Heart left ventricle (tissue), 13 donors: ENCODE results near the gene KSR2.

Experiments used
- POLR2A ChIP-seq, 2 donors: fragments of 450-650 bp; IDR thresholded peaks; one replicate each; pipeline ENCODE4 v1.6.1; 2017; ENCODE audit warnings: antibody characterized with exemption in 2 of 2, mild to moderate bottlenecking in 2 of 2, moderate library complexity in 2 of 2
- TF ChIP-seq, protein P1 (sequence below), 12 donors: fragments of 200-600 bp; sonication (generic) in 4 of 12; IDR thresholded peaks; one replicate each; pipeline versions ENCODE4 v1.5.0 to v1.8.0; 2018 to 2022; ENCODE audit warnings: antibody characterized with exemption in 12 of 12, mild to moderate bottlenecking in 5 of 12
- donor health status: ischemic (EF 13 %, LVEDD 7.1; RV severe dilation, severe dysfunction).
- donor health status: DM: no; HTN: yes; CAD: no.
- donor health status: DM: no; HTN: no; CAD: no.
- donor health status: ischemic (EF 25% LVEDD 6.9; RV normal size, moderate dysfunction).
- donor health status: ischemic (EF 25% LVEDD 5.7; RV mildly dilated, moderate dysfunction).
- donor health status: ischemic (EF 35%, LVEDD 5.7; RV mildly dilated, moderate dysfunction).
- donor health status: nonischemic (EF 11% LVEDD 7.7; RV severe dilation, severe dysfunction).
- donor health status: DM: yes; HTN: yes; CAD: no.
- donor health status: PGD.
- donor health status: ischemic (EF 29% LVEDD 5.4; RV normal size, mild dysfunction).
- donor health status: nonischemic (EF 23%, LVEDD 6.1; RV moderate dilation, normal function).

DNA sequence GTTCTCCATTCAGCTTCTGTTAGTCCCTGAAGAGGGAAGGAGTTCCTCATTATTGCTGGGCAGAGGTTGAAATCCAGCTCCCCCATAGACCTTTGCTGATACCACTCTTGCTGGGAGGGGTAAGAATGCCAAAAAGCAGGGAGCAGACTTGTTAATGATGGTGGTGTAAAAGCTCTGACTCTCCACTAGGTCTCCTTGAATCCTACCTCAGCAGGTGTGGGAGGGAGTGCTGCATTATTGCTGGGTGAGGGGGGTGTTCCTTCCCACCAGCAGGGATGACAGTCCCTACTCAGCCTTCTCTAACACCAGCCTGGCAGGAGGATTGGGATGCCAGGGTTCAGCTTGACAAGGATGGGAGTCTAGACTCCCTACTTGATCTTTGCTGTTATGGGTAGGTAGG is 421.6 kb downstream of the KSR2 start:
- TF ChIP-seq, protein P1, sequence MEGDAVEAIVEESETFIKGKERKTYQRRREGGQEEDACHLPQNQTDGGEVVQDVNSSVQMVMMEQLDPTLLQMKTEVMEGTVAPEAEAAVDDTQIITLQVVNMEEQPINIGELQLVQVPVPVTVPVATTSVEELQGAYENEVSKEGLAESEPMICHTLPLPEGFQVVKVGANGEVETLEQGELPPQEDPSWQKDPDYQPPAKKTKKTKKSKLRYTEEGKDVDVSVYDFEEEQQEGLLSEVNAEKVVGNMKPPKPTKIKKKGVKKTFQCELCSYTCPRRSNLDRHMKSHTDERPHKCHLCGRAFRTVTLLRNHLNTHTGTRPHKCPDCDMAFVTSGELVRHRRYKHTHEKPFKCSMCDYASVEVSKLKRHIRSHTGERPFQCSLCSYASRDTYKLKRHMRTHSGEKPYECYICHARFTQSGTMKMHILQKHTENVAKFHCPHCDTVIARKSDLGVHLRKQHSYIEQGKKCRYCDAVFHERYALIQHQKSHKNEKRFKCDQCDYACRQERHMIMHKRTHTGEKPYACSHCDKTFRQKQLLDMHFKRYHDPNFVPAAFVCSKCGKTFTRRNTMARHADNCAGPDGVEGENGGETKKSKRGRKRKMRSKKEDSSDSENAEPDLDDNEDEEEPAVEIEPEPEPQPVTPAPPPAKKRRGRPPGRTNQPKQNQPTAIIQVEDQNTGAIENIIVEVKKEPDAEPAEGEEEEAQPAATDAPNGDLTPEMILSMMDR (IDR thresholded peaks at IDR 0.05) = no peak
- no peak for TF ChIP-seq POLR2A (IDR thresholded peaks at IDR 0.05)
